ENCODE data around the gene CCDC73. TPM values are rescaled to one million over a fixed set of nuclear protein-coding genes. Genes with fewer than 3 reads are reported as not detected.

Gene CCDC73
- total and polyA plus RNA-seq, 2 donors (not counting 1 experiment from before 2014, with no cell fraction given): 0.05 TPM; not detected in 1

DNA sequence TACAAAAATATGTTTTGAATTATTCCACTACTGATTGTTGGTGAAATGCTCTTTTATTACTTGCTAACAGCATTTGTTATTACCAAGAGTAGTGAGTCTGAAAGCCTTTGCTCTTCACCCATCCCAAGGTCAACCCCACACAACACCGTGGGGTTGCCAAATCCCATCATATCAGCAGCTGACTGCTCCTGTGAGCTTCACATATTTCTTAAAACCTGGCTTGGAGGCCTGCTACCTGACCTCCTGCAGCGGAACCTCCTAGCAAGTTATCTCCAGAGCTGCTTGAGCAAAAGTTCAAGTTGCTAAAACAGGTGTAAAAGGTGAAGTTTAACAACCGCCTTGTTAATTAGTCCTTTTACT is 230.9 kb downstream of the CCDC73 start:
- Histone ChIP-seq H3K27ac (ENCODE audit: low read length in 2 of 2) (no peak overlapping the region), H3K79me2 (ENCODE audit: control insufficient read depth, insufficient read depth, low read length) (no peaks in the 10 kb centered on the region), H3K27me3 (replicated peaks in 1 of 4; ENCODE audit: control extremely low read depth in 1 of 4, control insufficient read depth in 3 of 4, insufficient read depth in 4 of 4, low read length in 3 of 4) (no peaks in the 10 kb centered on the region), H3K4me1 (ENCODE audit: control insufficient read depth in 2 of 2, insufficient read depth in 2 of 2, low read length in 2 of 2) (no peaks in the 10 kb centered on the region), H3K9me3 (ENCODE audit: control extremely low read depth in 1 of 3, control insufficient read depth in 2 of 3, insufficient read depth in 1 of 3, low read length in 2 of 3) (no peaks in the 10 kb centered on the region), H3K4me2 (replicated peaks; ENCODE audit: low read depth, low read length, poor library complexity, severe bottlenecking) (no peak overlapping the region), H3K4me3 (ENCODE audit: control extremely low read depth in 1 of 5, extremely low read depth in 1 of 5, insufficient read depth in 1 of 5, low read depth in 2 of 5, low read length in 4 of 5) (no peak overlapping the region), H3K9ac (ENCODE audit: low read length) (no peak overlapping the region), H4K20me1 (ENCODE audit: control insufficient read depth, insufficient read depth, low read length, poor library complexity, severe bottlenecking) (no peaks in the 10 kb centered on the region), H2AFZ (ENCODE audit: insufficient read depth, low read depth, low read length, poor library complexity, severe bottlenecking) (no peak overlapping the region), H3K36me3 (replicated peaks in 1 of 2; ENCODE audit: control extremely low read depth in 1 of 2, control insufficient read depth in 1 of 2, extremely low read depth in 1 of 2, insufficient read depth in 2 of 2, low read length in 1 of 2) (no peaks in the 10 kb centered on the region)
- ATAC-seq (ENCODE audit: low read depth) (no peak), DNase-seq (no peak)
- CTCF ChIA-PET: no interaction called here
- WGBS (ENCODE audit: insufficient coverage): 100% methylated on average over 2 of the region's 3 CpGs
- Mint-ChIP-seq H3K27me3 (peaks cover 4% of the 10 kb centered on the region), H3K27ac (no peak overlapping the region), H3K4me3 (no peak overlapping the region), H3K4me1 (peaks cover 4% of the 10 kb centered on the region), H3K9me3 (ENCODE audit: insufficient read depth) (no peaks in the 10 kb centered on the region)
- intact Hi-C loops (cut with micrococcal nuclease): no loop called here
- POLR2A ChIA-PET: no interaction called here
- TF ChIP-seq EZH2 (IDR thresholded peaks at IDR 0.05; ENCODE audit: borderline replicate concordance, insufficient read depth, low read depth, low read length, poor library complexity, severe bottlenecking): no peak
- TF ChIP-seq, protein P1, sequence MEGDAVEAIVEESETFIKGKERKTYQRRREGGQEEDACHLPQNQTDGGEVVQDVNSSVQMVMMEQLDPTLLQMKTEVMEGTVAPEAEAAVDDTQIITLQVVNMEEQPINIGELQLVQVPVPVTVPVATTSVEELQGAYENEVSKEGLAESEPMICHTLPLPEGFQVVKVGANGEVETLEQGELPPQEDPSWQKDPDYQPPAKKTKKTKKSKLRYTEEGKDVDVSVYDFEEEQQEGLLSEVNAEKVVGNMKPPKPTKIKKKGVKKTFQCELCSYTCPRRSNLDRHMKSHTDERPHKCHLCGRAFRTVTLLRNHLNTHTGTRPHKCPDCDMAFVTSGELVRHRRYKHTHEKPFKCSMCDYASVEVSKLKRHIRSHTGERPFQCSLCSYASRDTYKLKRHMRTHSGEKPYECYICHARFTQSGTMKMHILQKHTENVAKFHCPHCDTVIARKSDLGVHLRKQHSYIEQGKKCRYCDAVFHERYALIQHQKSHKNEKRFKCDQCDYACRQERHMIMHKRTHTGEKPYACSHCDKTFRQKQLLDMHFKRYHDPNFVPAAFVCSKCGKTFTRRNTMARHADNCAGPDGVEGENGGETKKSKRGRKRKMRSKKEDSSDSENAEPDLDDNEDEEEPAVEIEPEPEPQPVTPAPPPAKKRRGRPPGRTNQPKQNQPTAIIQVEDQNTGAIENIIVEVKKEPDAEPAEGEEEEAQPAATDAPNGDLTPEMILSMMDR (IDR thresholded peaks at IDR 0.05): no peak

DNA sequence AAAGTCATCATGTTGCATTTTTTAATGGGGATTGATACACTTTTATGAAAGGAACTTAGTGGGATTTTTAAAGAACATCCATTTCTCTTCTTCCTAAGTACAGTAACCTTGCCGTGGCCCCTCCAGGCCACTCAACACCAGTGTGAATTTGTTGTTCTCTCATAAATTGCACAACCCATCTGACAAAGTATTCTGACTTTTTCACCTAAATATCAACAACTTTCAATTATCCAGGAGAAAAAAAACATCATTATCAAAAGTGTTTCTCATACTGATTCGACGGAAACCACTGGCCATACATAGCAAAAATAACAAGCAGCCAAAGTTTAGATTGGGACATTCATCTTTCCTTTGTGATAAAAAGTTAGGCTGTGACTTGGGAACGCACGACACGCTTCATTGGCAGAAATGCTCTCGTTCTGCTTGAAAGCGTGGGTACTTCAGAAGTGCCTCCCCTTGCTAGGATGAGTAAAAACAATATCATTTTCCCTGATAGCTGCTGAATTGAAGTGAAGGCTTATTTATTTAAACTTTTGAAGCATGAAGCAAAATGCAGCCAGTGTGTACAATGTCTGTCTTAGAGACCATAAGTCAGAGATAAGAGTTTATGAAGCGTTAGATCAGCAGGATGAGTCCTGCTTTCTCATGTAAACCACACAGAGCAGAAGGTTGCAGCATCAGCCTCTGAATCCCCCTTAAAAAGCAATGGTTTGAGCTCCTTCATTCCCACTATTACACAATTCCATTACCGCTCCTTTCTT is 231.4 kb downstream of the CCDC73 start:
- no peak for TF ChIP-seq EZH2 (IDR thresholded peaks at IDR 0.05; ENCODE audit: borderline replicate concordance, insufficient read depth, low read depth, low read length, poor library complexity, severe bottlenecking)
- TF ChIP-seq, protein P1 (IDR thresholded peaks at IDR 0.05): no peak
- H3K4me1 Mint-ChIP-seq: peaks cover 4% of the 10 kb centered on the region
- CTCF ChIA-PET: no interaction called here

More for the DNA sequence above, 231.4 kb downstream of the CCDC73 start:
- Mint-ChIP-seq H3K4me3 (no peak overlapping the region), H3K27ac (no peak overlapping the region), H3K27me3 (peaks cover under 1% of the 10 kb centered on the region), H3K9me3 (ENCODE audit: insufficient read depth) (no peaks in the 10 kb centered on the region)
- WGBS (ENCODE audit: insufficient coverage): 100% methylated on average over 3 of the region's 10 CpGs
- H2AFZ ChIP-seq (ENCODE audit: insufficient read depth, low read depth, low read length, poor library complexity, severe bottlenecking): no peak overlapping the region
- H3K27me3 ChIP-seq (replicated peaks in 1 of 4; ENCODE audit: control extremely low read depth in 1 of 4, control insufficient read depth in 3 of 4, insufficient read depth in 4 of 4, low read length in 3 of 4): no peaks in the 10 kb centered on the region
- DNase-seq (no peak), ATAC-seq (ENCODE audit: low read depth) (no peak)
- H3K79me2 ChIP-seq (ENCODE audit: control insufficient read depth, insufficient read depth, low read length): no peaks in the 10 kb centered on the region
- POLR2A ChIA-PET: no interaction called here
- H3K9me3 ChIP-seq (ENCODE audit: control extremely low read depth in 1 of 3, control insufficient read depth in 2 of 3, insufficient read depth in 1 of 3, low read length in 2 of 3): no peaks in the 10 kb centered on the region
- no peak overlapping the region for H3K9ac ChIP-seq (ENCODE audit: low read length)
- intact Hi-C loops (cut with micrococcal nuclease): no loop called here
- no peak overlapping the region for H3K4me2 ChIP-seq (replicated peaks; ENCODE audit: low read depth, low read length, poor library complexity, severe bottlenecking)
- no peak overlapping the region for H3K4me3 ChIP-seq (ENCODE audit: control extremely low read depth in 1 of 5, extremely low read depth in 1 of 5, insufficient read depth in 1 of 5, low read depth in 2 of 5, low read length in 4 of 5)
- no peaks in the 10 kb centered on the region for H3K36me3 ChIP-seq (replicated peaks in 1 of 2; ENCODE audit: control extremely low read depth in 1 of 2, control insufficient read depth in 1 of 2, extremely low read depth in 1 of 2, insufficient read depth in 2 of 2, low read length in 1 of 2)
- no peak overlapping the region for H3K27ac ChIP-seq (ENCODE audit: low read length in 2 of 2)
- no peaks in the 10 kb centered on the region for H3K4me1 ChIP-seq (ENCODE audit: control insufficient read depth in 2 of 2, insufficient read depth in 2 of 2, low read length in 2 of 2)
- no peaks in the 10 kb centered on the region for H4K20me1 ChIP-seq (ENCODE audit: control insufficient read depth, insufficient read depth, low read length, poor library complexity, severe bottlenecking)

All from B cell (primary cell).